Measurements from ENCODE around the gene LCN10. TPM values are rescaled to one million over a fixed set of nuclear protein-coding genes. Genes with fewer than 3 reads are reported as not detected.
A peak's percentile ranks its signal among the peaks of the same experiment; 100 is the strongest.

The LCN10 gene
- total RNA-seq, 4 donors from 2014 or later, result 0.96 to 33.6 (median 3.3) TPM

DNA sequence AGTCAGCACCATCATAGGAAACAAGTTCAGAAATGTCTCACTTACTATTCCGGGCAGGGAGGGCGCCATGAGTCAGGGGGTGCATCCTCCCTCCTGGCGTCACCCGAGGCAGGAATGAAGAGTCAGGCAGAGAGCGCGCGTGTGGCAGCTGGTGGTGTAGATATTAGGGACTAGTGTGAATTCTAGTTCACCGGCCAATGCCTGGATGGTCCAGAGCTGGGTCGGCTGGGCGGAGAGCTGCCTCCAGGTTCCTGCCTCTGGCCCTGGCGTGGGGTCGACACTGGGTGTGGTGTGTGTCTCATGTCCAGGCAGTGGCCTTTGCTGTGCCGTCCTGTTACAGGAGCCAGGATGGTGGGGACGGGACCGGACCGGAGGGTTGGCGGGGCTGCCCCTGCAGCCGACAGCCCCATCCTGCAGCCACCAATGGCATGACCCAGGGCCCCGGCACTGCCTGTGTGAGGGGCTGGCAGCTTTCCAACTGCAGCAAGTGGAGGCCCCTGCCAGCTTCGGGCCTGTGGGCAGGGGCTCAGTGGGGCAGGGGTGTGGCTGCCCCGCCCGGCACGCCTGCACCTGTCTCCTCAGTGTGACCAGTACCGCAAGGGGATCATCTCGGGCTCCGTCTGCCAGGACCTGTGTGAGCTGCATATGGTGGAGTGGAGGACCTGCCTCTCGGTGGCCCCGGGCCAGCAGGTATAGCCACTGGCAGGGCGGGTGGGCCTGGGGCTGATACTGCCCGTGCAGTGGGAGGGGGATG is 21.2 kb downstream of the LCN10 start:
- in situ Hi-C loops (cut with MboI; ENCODE audit: low pct_ligation_motif_present in 1 of 4, low pct_unique_long_range_greater_than_20kb in 1 of 4, low sequenced_read_pairs in 3 of 4), result no loop called here
- no peaks in the 10 kb centered on the region for H3K9me3 ChIP-seq
- DNase-seq, result no peak
- peaks cover 12 to 34% (median 25%) of the 10 kb centered on the region in 4 donors for H3K4me1 ChIP-seq
- intact Hi-C loops (cut with DNase I; ENCODE audit: low total_unique reads), result loop anchor here (1.0 kb wide), 1 partner anchor 46 kb away; no protein-coding TSS in a partner anchor
- peak in 2 of 3 donors; percentile 7 to 29 for TF ChIP-seq POLR2AphosphoS5 (IDR thresholded peaks at IDR 0.05)
- TF ChIP-seq, protein P1, sequence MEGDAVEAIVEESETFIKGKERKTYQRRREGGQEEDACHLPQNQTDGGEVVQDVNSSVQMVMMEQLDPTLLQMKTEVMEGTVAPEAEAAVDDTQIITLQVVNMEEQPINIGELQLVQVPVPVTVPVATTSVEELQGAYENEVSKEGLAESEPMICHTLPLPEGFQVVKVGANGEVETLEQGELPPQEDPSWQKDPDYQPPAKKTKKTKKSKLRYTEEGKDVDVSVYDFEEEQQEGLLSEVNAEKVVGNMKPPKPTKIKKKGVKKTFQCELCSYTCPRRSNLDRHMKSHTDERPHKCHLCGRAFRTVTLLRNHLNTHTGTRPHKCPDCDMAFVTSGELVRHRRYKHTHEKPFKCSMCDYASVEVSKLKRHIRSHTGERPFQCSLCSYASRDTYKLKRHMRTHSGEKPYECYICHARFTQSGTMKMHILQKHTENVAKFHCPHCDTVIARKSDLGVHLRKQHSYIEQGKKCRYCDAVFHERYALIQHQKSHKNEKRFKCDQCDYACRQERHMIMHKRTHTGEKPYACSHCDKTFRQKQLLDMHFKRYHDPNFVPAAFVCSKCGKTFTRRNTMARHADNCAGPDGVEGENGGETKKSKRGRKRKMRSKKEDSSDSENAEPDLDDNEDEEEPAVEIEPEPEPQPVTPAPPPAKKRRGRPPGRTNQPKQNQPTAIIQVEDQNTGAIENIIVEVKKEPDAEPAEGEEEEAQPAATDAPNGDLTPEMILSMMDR (IDR thresholded peaks at IDR 0.05), result no peak
- H3K36me3 ChIP-seq, result peaks cover 0 to 22% (median 9%) of the 10 kb centered on the region in 4 donors
- peaks cover 19% of the 10 kb centered on the region for H3K27me3 ChIP-seq
- peak overlapping the region in 1 of 4 donors; percentile 31 for H3K27ac ChIP-seq
- 60 to 69% methylated on average over 3 to 27 of the region's 30 CpGs for WGBS, 2 donors (ENCODE audit: low coverage in 1 of 2)
- no peak overlapping the region for H3K4me3 ChIP-seq

DNA sequence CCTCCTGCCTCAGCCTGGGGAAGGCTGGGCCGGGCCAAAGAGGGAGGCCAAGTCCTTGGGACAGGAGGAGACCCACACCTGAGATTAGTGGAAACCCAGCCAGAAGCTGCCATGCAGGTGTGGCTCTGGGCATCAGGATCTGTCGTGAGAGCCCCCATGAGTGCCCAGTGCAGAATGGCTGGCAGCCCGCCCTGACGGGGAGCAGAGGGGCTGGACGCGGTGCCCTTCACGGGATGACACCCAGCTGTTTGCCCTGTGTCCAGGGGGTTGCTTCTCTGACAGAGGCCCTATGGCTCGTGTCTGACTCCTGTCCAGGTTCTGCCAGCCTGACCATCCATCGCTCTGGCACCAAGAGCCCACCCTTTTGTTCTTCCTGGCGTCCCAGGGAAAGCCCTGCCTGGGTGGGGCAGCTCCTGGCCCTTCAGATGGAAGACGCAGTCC is 21.8 kb downstream of the LCN10 start:
- Histone ChIP-seq H3K36me3 (peaks cover 0 to 22% (median 7%) of the 10 kb centered on the region in 4 donors), H3K9me3 (no peaks in the 10 kb centered on the region), H3K4me3 (no peak overlapping the region), H3K27me3 (peaks cover 23% of the 10 kb centered on the region), H3K27ac (peak overlapping the region in 3 of 4 donors; percentile 8 to 55 (median 18)), H3K4me1 (peaks cover 6 to 28% (median 19%) of the 10 kb centered on the region in 4 donors)
- 71% methylated on average over 5 of the region's 11 CpGs; no CpG with 5 or more reads in 1 of the 2 donors for WGBS, 2 donors (ENCODE audit: low coverage in 1 of 2)
- TF ChIP-seq POLR2AphosphoS5 (IDR thresholded peaks at IDR 0.05), result no peak
- no peak for DNase-seq
- in situ Hi-C loops (cut with MboI; ENCODE audit: low pct_ligation_motif_present in 1 of 4, low pct_unique_long_range_greater_than_20kb in 1 of 4, low sequenced_read_pairs in 3 of 4), result no loop called here
- intact Hi-C loops (cut with DNase I; ENCODE audit: low total_unique reads), result no loop called here

DNA sequence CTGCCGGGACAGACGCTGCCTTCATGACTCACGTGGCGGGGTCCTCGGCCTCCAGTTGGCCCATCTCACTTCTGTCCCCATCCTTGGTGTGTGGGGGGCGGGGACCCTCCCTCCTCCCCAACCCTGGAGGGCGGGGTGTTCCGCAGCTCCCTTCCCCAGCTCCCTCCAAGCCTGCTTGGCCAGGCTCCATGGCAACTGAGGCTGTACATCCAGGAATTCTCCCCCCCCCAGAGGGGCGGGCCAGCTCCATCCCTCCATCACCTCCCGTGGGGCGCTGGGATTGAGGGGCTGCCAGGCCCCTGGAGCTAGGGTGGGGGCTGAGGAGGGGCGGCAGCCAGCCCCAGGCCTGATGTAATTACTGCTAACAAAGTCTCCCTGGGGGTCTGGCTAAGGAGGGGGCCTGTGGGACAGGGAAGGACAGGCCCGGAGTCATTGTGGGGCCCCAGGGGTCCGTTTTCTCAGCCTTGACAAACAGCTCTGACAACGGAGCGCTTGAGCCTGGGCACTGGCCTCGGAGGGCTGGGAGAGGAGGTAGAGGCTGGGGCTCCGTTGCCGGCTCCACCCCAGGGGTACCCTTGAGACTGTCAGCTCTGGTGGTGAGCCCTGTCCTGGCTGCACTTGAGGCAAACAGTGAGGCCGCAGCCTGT is 22.4 kb downstream of the LCN10 start:
- Histone ChIP-seq H3K27ac (peak overlapping the region in 3 of 4 donors; percentile 8 to 55 (median 18)), H3K36me3 (peaks cover 0 to 16% (median 6%) of the 10 kb centered on the region in 4 donors), H3K27me3 (peaks cover 28% of the 10 kb centered on the region), H3K9me3 (no peaks in the 10 kb centered on the region), H3K4me3 (no peak overlapping the region), H3K4me1 (peaks cover 5 to 22% (median 18%) of the 10 kb centered on the region in 4 donors)
- in situ Hi-C loops (cut with MboI; ENCODE audit: low pct_ligation_motif_present in 1 of 4, low pct_unique_long_range_greater_than_20kb in 1 of 4, low sequenced_read_pairs in 3 of 4), result no loop called here
- TF ChIP-seq POLR2AphosphoS5 (IDR thresholded peaks at IDR 0.05), result no peak
- TF ChIP-seq POLR2A (IDR thresholded peaks at IDR 0.05), result no peak
- no peak for TF ChIP-seq EP300 (IDR thresholded peaks at IDR 0.05; ENCODE audit: low read depth)
- TF ChIP-seq, protein P1 (IDR thresholded peaks at IDR 0.05), result no peak
- DNase-seq, result no peak
- intact Hi-C loops (cut with DNase I; ENCODE audit: low total_unique reads), result no loop called here
- WGBS, 2 donors (ENCODE audit: low coverage in 1 of 2), result 44% methylated on average over 16 of the region's 20 CpGs; no CpG with 5 or more reads in 1 of the 2 donors

DNA sequence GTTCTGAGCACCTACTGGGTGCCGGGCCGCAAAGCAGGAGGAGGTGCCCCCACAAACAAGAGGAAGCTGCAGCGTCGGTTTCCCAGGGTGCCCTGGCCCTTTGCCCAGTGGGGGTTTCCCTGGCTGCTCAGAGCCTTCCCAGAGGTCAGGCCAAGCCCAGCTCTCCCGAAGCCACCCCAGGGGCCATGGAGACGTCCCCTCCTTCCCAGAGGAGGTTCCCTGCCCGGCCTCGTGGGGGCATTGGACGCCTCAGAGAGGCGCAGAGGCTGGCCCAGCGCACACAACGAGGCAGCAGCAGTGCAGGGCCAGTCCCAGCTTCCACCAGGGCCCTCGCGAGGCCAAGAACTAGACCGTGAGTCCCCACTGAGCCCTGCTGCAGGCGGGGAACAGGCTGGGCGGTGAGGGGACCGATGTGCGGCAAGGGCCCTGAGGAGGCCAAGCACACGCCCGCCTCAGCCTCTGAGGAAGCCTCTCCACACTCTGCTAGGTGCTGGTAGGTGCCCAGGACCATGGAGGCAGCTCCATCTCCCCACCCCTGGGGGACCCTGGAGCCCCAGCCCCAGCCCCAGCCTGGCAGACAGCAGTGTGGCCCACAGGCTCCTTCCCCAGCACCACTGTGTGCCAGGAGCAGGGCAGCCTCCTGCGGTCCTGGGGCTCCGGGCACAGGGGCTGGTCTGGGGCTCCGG is 23.4 kb downstream of the LCN10 start:
- WGBS, 2 donors (ENCODE audit: low coverage in 1 of 2), result 48% methylated on average over 18 of the region's 24 CpGs; no CpG with 5 or more reads in 1 of the 2 donors
- Histone ChIP-seq H3K4me3 (no peak overlapping the region), H3K36me3 (peaks cover 0 to 11% (median 4%) of the 10 kb centered on the region in 4 donors), H3K9me3 (no peaks in the 10 kb centered on the region), H3K4me1 (peaks cover 5 to 22% (median 18%) of the 10 kb centered on the region in 4 donors), H3K27ac (peak overlapping the region in 1 of 4 donors; percentile 37), H3K27me3 (peaks cover 39% of the 10 kb centered on the region)
- intact Hi-C loops (cut with DNase I; ENCODE audit: low total_unique reads), result no loop called here
- DNase-seq, result no peak
- no peak for TF ChIP-seq POLR2A (IDR thresholded peaks at IDR 0.05)
- TF ChIP-seq EP300 (IDR thresholded peaks at IDR 0.05; ENCODE audit: low read depth), result no peak
- TF ChIP-seq POLR2AphosphoS5 (IDR thresholded peaks at IDR 0.05), result no peak
- TF ChIP-seq, protein P1 (IDR thresholded peaks at IDR 0.05), result no peak
- in situ Hi-C loops (cut with MboI; ENCODE audit: low pct_ligation_motif_present in 1 of 4, low pct_unique_long_range_greater_than_20kb in 1 of 4, low sequenced_read_pairs in 3 of 4), result no loop called here

All from transverse colon (tissue), 4 donors.